Testis (tissue), 5 donors: Measurements from ENCODE around the gene WFDC9. TPM values are rescaled to one million over a fixed set of nuclear protein-coding genes. Genes with fewer than 3 reads are reported as not detected.
"Not testable (repeated sequence)": the region's sequence is repeated elsewhere in the genome, so short reads cannot be mapped to it uniquely, and the experiment has no call there.

Source experiments
- DNase-seq: peaks from one replicate; pipeline ENCODE4 v3.0.0-alpha.2; 2019
- H3K27ac ChIP-seq, 2 donors: fragments of 200-600 bp; sonication (generic); one replicate each; pipeline ENCODE4 v1.5.1; 2019
- H3K27me3 ChIP-seq: fragments of 200-600 bp; sonication (generic); one replicate; pipeline ENCODE4 v1.5.1; 2019
- H3K36me3 ChIP-seq: fragments of 200-600 bp; sonication (generic); one replicate; pipeline ENCODE4 v1.5.1; 2017; ENCODE audit warnings: low read depth; ENCODE audit errors: missing control alignments
- H3K4me1 ChIP-seq: fragments of 200-600 bp; sonication (generic); one replicate; pipeline ENCODE4 v1.5.1; 2019
- H3K4me3 ChIP-seq, 2 donors: fragments of 200-600 bp; sonication (generic); one replicate each; pipeline ENCODE4 v1.5.1; 2017 to 2019
- H3K9me3 ChIP-seq: fragments of 200-600 bp; sonication (generic); one replicate; pipeline ENCODE4 v1.5.1; 2017
- POLR2A ChIP-seq: fragments of 450-650 bp; IDR thresholded peaks from one replicate; pipeline ENCODE4 v1.6.1; 2017; ENCODE audit warnings: antibody characterized with exemption, mild to moderate bottlenecking, moderate library complexity
- WGBS, 2 donors: methylation state at CpG; one replicate each; pipeline ENCODE4 v1.1.5; 2018; 5-methylcytosine and 5-hydroxymethylcytosine counted together
- intact Hi-C: fragments of 100-400 bp; cut with DNase I; formaldehyde crosslinking; loops from one replicate; pipeline ENCODE4 v1.15.1; 2023; ENCODE audit warnings: low total_unique reads
- long read RNA-seq, 2 donors: transcript quantifications; one replicate each; lab custom pipeline, GENCODE V29; 2026
- polyA plus RNA-seq: library from polyadenylated mRNA; stranded (reverse); fragments of 350-450 nt; fragmentation: Illumina TruSeq; extraction: RNeasy Lipid Tissue Mini Kit (QIAGEN cat#74804); gene quantifications from one replicate; pipeline ENCODE4 v1.2.3, GENCODE V29; 2014; ENCODE audit warnings: low read depth, low replicate concordance; ENCODE audit not compliant: insufficient read depth
- total RNA-seq, 2 donors: library from RNA; depleted of rRNA; stranded (reverse); fragments of >200 nt; gene quantifications; one replicate each; pipeline ENCODE4 v1.2.3, GENCODE V29; 2016
- TF ChIP-seq, protein P1 (sequence below), 3 experiments: fragments of 450-650 bp in 2 of 3; fragments of 200-600 bp in 1 of 3; sonication (generic) in 1 of 3; IDR thresholded peaks; one replicate each; pipeline ENCODE4 v1.5.1; 2016 to 2019; ENCODE audit warnings: antibody characterized with exemption in 3 of 3, mild to moderate bottlenecking in 2 of 3, moderate library complexity in 1 of 3

The WFDC9 gene
- total RNA-seq (not detected), polyA plus RNA-seq (not detected)
- long read RNA-seq, donor 1, result 0 reads
- long read RNA-seq, donor 2, result 0 reads

DNA sequence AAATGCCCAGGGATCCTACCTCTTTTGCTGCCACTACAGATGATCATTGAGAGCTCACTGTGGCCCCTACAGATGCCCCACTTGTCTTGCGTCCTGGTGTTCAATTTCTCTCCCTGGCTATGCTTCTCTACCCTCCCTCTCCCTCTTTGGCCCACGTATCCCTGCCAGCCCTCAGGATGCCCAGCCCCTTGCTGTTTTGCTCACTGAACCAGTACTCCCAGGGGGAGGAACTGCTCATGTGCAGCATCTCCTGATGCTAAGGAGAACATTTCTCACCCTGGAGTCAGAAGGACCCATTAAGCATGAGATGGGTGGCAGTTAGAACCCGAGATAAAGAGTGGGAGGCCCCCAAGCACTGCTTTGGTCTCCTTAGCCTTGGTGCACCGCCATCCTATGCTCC, at the start of gene WFDC9:
Gene WFDC9 (minus strand): TSS at position 101 of the 400 bp plus-strand sequence. CDS start 21,103 bp downstream, outside the sequence.
- Histone ChIP-seq H3K9me3 (no peaks in the 10 kb centered on the region), H3K36me3 (no peaks in the 10 kb centered on the region), H3K27me3 (no peaks in the 10 kb centered on the region), H3K4me3 (no peak within 1 kb of the TSS), H3K4me1 (no peaks in the 10 kb centered on the region), H3K27ac (no peak within 1 kb of the TSS)
- TF ChIP-seq, protein P1, sequence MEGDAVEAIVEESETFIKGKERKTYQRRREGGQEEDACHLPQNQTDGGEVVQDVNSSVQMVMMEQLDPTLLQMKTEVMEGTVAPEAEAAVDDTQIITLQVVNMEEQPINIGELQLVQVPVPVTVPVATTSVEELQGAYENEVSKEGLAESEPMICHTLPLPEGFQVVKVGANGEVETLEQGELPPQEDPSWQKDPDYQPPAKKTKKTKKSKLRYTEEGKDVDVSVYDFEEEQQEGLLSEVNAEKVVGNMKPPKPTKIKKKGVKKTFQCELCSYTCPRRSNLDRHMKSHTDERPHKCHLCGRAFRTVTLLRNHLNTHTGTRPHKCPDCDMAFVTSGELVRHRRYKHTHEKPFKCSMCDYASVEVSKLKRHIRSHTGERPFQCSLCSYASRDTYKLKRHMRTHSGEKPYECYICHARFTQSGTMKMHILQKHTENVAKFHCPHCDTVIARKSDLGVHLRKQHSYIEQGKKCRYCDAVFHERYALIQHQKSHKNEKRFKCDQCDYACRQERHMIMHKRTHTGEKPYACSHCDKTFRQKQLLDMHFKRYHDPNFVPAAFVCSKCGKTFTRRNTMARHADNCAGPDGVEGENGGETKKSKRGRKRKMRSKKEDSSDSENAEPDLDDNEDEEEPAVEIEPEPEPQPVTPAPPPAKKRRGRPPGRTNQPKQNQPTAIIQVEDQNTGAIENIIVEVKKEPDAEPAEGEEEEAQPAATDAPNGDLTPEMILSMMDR (IDR thresholded peaks at IDR 0.05), result no peak
- no peak for TF ChIP-seq POLR2A
- no peak for DNase-seq
- 74 to 77% methylated on average over 4 of the region's 4 CpGs for WGBS, 2 donors
- intact Hi-C loops, result no loop called here

GRCh38 chr20:45679650-45680049, 48.6 kb upstream of the WFDC9 start:
- Histone ChIP-seq H3K4me3 (no peak overlapping the region), H3K27me3 (no peaks in the 10 kb centered on the region), H3K27ac (no peak overlapping the region), H3K36me3 (no peaks in the 10 kb centered on the region), H3K4me1 (no peaks in the 10 kb centered on the region), H3K9me3 (no peaks in the 10 kb centered on the region)
- no peak for DNase-seq
- intact Hi-C loops, result no loop called here
- TF ChIP-seq, protein P1 (IDR thresholded peaks at IDR 0.05), result no peak
- TF ChIP-seq POLR2A, result no peak

GRCh38 chr20:45672765-45673164, 41.7 kb upstream of the WFDC9 start:
- no peaks in the 10 kb centered on the region for H3K36me3 ChIP-seq
- no peak for DNase-seq
- no peak overlapping the region for H3K27ac ChIP-seq
- H3K4me3 ChIP-seq, result no peak overlapping the region
- no peaks in the 10 kb centered on the region for H3K9me3 ChIP-seq
- TF ChIP-seq, protein P1 (IDR thresholded peaks at IDR 0.05), result no peak
- H3K4me1 ChIP-seq, result no peaks in the 10 kb centered on the region
- intact Hi-C loops, result no loop called here
- H3K27me3 ChIP-seq, result no peaks in the 10 kb centered on the region

DNA sequence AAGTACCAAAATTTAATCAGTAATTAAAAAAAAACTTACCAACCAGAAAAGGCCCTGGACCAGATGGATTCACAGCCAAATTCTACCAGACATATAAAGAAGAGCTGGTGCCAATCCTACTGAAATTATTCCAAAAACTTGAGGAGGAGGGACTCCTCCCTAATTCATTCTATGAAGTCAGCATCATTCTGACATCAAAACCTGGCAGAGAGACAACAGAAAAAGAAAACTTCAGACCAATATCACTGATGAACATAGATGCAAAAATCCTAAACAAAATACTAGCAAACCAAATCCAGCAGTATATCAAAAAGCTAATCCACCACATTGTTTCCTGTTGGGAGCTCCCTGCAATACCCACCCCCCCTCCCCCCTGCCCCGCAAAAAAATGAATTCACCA, 39.1 kb upstream of the WFDC9 start, which contains the start of gene WFDC11:
Gene WFDC11 (minus strand): TSS at position 101 of the 400 bp plus-strand sequence. CDS start 19,639 bp downstream, outside the sequence.
- Histone ChIP-seq H3K36me3 (no peaks in the 10 kb centered on the region), H3K27me3 (no peaks in the 10 kb centered on the region), H3K4me1 (no peaks in the 10 kb centered on the region), H3K9me3 (no peaks in the 10 kb centered on the region), H3K4me3 (no peak within 1 kb of the TSS), H3K27ac (no peak within 1 kb of the TSS)
- no peak for DNase-seq
- TF ChIP-seq POLR2A, result no peak
- TF ChIP-seq, protein P1 (IDR thresholded peaks at IDR 0.05), result no peak
- 67 to 85% methylated on average over 1 of the region's 1 CpG for WGBS, 2 donors
- intact Hi-C loops, result no loop called here

DNA sequence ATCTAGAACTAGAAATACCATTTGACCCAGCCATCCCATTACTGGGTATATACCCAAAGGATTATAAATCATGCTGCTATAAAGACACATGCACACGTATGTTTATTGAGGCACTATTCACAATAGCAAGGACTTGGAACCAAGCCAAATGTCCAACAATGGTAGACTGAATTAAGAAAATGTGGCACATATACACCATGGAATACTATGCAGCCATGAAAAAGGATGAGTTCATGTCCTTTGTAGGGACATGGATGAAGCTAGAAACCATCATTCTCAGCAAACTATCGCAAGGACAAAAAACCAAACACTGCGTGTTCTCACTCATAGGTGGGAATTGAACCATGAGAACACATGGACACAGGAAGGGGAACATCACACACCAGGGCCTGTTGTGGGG, 26.0 kb upstream of the WFDC9 start:
- DNase-seq, H3K36me3 ChIP-seq, H3K9me3 ChIP-seq, H3K27me3 ChIP-seq, H3K4me1 ChIP-seq, H3K4me3 ChIP-seq, H3K27ac ChIP-seq, intact Hi-C loops: not testable (repeated sequence)
- WGBS, 2 donors, result 78 to 97% methylated on average over 3 of the region's 3 CpGs

DNA sequence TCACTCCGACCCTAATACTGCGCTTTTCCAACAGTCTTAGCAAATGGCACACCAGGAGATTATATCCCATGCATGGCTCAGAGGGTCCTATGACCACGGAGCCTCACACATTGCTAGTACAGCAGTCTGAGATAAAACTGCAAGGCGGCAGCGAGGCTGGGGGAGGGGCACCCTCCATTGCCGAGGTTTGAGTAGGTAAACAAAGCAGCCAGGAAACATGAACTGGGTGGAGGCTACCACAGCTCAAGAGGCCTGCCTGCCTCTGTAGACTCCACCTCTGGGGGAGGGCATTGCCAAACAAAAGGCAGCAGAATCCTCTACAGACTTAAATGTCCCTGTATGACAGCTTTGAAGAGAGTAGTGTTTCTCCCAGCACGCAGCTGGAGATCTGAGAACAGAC, 20.6 kb upstream of the WFDC9 start:
- H3K4me3 ChIP-seq, H3K36me3 ChIP-seq, intact Hi-C loops, DNase-seq, H3K9me3 ChIP-seq, H3K27ac ChIP-seq, H3K27me3 ChIP-seq, H3K4me1 ChIP-seq: not testable (repeated sequence)
- 85 to 86% methylated on average over 7 of the region's 7 CpGs for WGBS, 2 donors
